Activated gamma-delta T cell treated with Interleukin-2 at 50 U/mL for 16 hours (primary cell): ENCODE measurements around the gene FUOM.

Source experiments
- DNase-seq: peaks from one replicate; pipeline ENCODE4 v3.0.0-alpha.2; 2020

Gene FUOM

GRCh38 chr10:133349577-133350011 is 8.2 kb downstream of the FUOM start:
- DNase-seq = no peak

GRCh38 chr10:133349160-133349568 is 8.7 kb downstream of the FUOM start:
- no peak for DNase-seq

- no peak for DNase-seq
Measured at GRCh38 chr10:133347710-133348517, 9.9 kb downstream of the FUOM start.

GRCh38 chr10:133346413-133346812 is 11.4 kb downstream of the FUOM start:
- DNase-seq = no peak

- no peak for DNase-seq
Measured at GRCh38 chr10:133344236-133344635, 13.6 kb downstream of the FUOM start.

- DNase-seq = no peak
Measured at GRCh38 chr10:133343558-133343957, 14.3 kb downstream of the FUOM start.

- DNase-seq = no peak
Measured at GRCh38 chr10:133342942-133343341, 14.9 kb downstream of the FUOM start.

- DNase-seq = no peak
Measured at GRCh38 chr10:133341983-133342382, 15.8 kb downstream of the FUOM start.

- no peak for DNase-seq
Measured at GRCh38 chr10:133339708-133340380, 18.0 kb downstream of the FUOM start.

GRCh38 chr10:133338080-133339071 is 19.4 kb downstream of the FUOM start:
- DNase-seq = no peak

- DNase-seq = no peak
Measured at GRCh38 chr10:133337370-133337725, 20.5 kb downstream of the FUOM start.

GRCh38 chr10:133336577-133337369 is 21.0 kb downstream of the FUOM start, which contains the start of gene CALY:
CALY (minus strand) TSS chr10:133336896; CDS start chr10:133328989, 7,907 bp downstream.
- peak; percentile 87 for DNase-seq

GRCh38 chr10:133336118-133336576 is 21.7 kb downstream of the FUOM start:
- no peak for DNase-seq

GRCh38 chr10:133335246-133336117 is 22.3 kb downstream of the FUOM start:
- peak; percentile 79 for DNase-seq

GRCh38 chr10:133334503-133335245 is 23.1 kb downstream of the FUOM start:
- peak; percentile 26 for DNase-seq

- DNase-seq = no peak
Measured at GRCh38 chr10:133332936-133333699, 24.7 kb downstream of the FUOM start.

- peak; percentile 86 for DNase-seq
Measured at GRCh38 chr10:133329491-133330202, 28.2 kb downstream of the FUOM start.
